ENCODE results near the gene CACNA2D4.

The CACNA2D4 gene

GRCh38 chr12:1857821-1858220 is 60.6 kb downstream of the CACNA2D4 start:
- no peaks in the 10 kb centered on the region for H3K36me3 ChIP-seq (ENCODE audit: insufficient read depth, low read length)
- no peak overlapping the region for H3K4me3 ChIP-seq (ENCODE audit: low read length)
- H3K4me2 ChIP-seq (ENCODE audit: low read length): no peak overlapping the region
- peaks cover 37% of the 10 kb centered on the region for H3K27me3 ChIP-seq (ENCODE audit: control insufficient read depth, insufficient read depth, low read length)
- no peaks in the 10 kb centered on the region for H3K4me1 ChIP-seq (ENCODE audit: control insufficient read depth, insufficient read depth, low read length)
- H3K9ac ChIP-seq (ENCODE audit: low read depth, low read length): no peak overlapping the region
- peaks cover 10% of the 10 kb centered on the region for H3K9me3 ChIP-seq (replicated peaks; ENCODE audit: low read length)

GRCh38 chr12:1857086-1857485 is 61.4 kb downstream of the CACNA2D4 start:
- H3K9ac ChIP-seq (ENCODE audit: low read depth, low read length): no peak overlapping the region
- H3K9me3 ChIP-seq (replicated peaks; ENCODE audit: low read length): peaks cover 10% of the 10 kb centered on the region
- peaks cover 37% of the 10 kb centered on the region for H3K27me3 ChIP-seq (ENCODE audit: control insufficient read depth, insufficient read depth, low read length)
- no peak overlapping the region for H3K4me3 ChIP-seq (ENCODE audit: low read length)
- H3K4me2 ChIP-seq (ENCODE audit: low read length): no peak overlapping the region
- H3K36me3 ChIP-seq (ENCODE audit: insufficient read depth, low read length): no peaks in the 10 kb centered on the region
- no peaks in the 10 kb centered on the region for H3K4me1 ChIP-seq (ENCODE audit: control insufficient read depth, insufficient read depth, low read length)

- Histone ChIP-seq H3K4me2 (ENCODE audit: low read length) (no peak overlapping the region), H3K4me3 (ENCODE audit: low read length) (no peak overlapping the region), H3K36me3 (ENCODE audit: insufficient read depth, low read length) (no peaks in the 10 kb centered on the region), H3K9me3 (replicated peaks; ENCODE audit: low read length) (peaks cover 10% of the 10 kb centered on the region), H3K4me1 (ENCODE audit: control insufficient read depth, insufficient read depth, low read length) (no peaks in the 10 kb centered on the region), H3K27me3 (ENCODE audit: control insufficient read depth, insufficient read depth, low read length) (peaks cover 32% of the 10 kb centered on the region), H3K9ac (ENCODE audit: low read depth, low read length) (no peak overlapping the region)
Measured at GRCh38 chr12:1855241-1855640, 63.2 kb downstream of the CACNA2D4 start.

GRCh38 chr12:1853716-1854115 is 64.7 kb downstream of the CACNA2D4 start:
- no peak overlapping the region for H3K4me2 ChIP-seq (ENCODE audit: low read length)
- H3K9ac ChIP-seq (ENCODE audit: low read depth, low read length): no peak overlapping the region
- H3K27me3 ChIP-seq (ENCODE audit: control insufficient read depth, insufficient read depth, low read length): peaks cover 34% of the 10 kb centered on the region
- H3K36me3 ChIP-seq (ENCODE audit: insufficient read depth, low read length): no peaks in the 10 kb centered on the region
- peaks cover 10% of the 10 kb centered on the region for H3K9me3 ChIP-seq (replicated peaks; ENCODE audit: low read length)
- no peak overlapping the region for H3K4me3 ChIP-seq (ENCODE audit: low read length)
- H3K4me1 ChIP-seq (ENCODE audit: control insufficient read depth, insufficient read depth, low read length): no peaks in the 10 kb centered on the region

GRCh38 chr12:1852076-1852475 is 66.4 kb downstream of the CACNA2D4 start:
- no peak overlapping the region for H3K9ac ChIP-seq (ENCODE audit: low read depth, low read length)
- H3K4me3 ChIP-seq (ENCODE audit: low read length): no peak overlapping the region
- no peak overlapping the region for H3K4me2 ChIP-seq (ENCODE audit: low read length)
- peaks cover 33% of the 10 kb centered on the region for H3K27me3 ChIP-seq (ENCODE audit: control insufficient read depth, insufficient read depth, low read length)
- peaks cover 10% of the 10 kb centered on the region for H3K9me3 ChIP-seq (replicated peaks; ENCODE audit: low read length)
- H3K36me3 ChIP-seq (ENCODE audit: insufficient read depth, low read length): no peaks in the 10 kb centered on the region
- H3K4me1 ChIP-seq (ENCODE audit: control insufficient read depth, insufficient read depth, low read length): no peaks in the 10 kb centered on the region

- H3K4me3 ChIP-seq (ENCODE audit: low read length): no peak overlapping the region
- no peaks in the 10 kb centered on the region for H3K4me1 ChIP-seq (ENCODE audit: control insufficient read depth, insufficient read depth, low read length)
- H3K4me2 ChIP-seq (ENCODE audit: low read length): no peak overlapping the region
- no peaks in the 10 kb centered on the region for H3K36me3 ChIP-seq (ENCODE audit: insufficient read depth, low read length)
- peaks cover 35% of the 10 kb centered on the region for H3K27me3 ChIP-seq (ENCODE audit: control insufficient read depth, insufficient read depth, low read length)
- no peak overlapping the region for H3K9ac ChIP-seq (ENCODE audit: low read depth, low read length)
- peaks cover 10% of the 10 kb centered on the region for H3K9me3 ChIP-seq (replicated peaks; ENCODE audit: low read length)
Measured at GRCh38 chr12:1851151-1851701, 67.2 kb downstream of the CACNA2D4 start.

GRCh38 chr12:1848745-1849144 is 69.7 kb downstream of the CACNA2D4 start:
- Histone ChIP-seq H3K4me3 (ENCODE audit: low read length) (no peak overlapping the region), H3K36me3 (ENCODE audit: insufficient read depth, low read length) (no peaks in the 10 kb centered on the region), H3K4me2 (ENCODE audit: low read length) (no peak overlapping the region), H3K4me1 (ENCODE audit: control insufficient read depth, insufficient read depth, low read length) (no peaks in the 10 kb centered on the region), H3K9ac (ENCODE audit: low read depth, low read length) (no peak overlapping the region), H3K27me3 (ENCODE audit: control insufficient read depth, insufficient read depth, low read length) (peaks cover 58% of the 10 kb centered on the region), H3K9me3 (replicated peaks; ENCODE audit: low read length) (no peaks in the 10 kb centered on the region)

- Histone ChIP-seq H3K4me1 (ENCODE audit: control insufficient read depth, insufficient read depth, low read length) (no peaks in the 10 kb centered on the region), H3K9ac (ENCODE audit: low read depth, low read length) (no peak overlapping the region), H3K36me3 (ENCODE audit: insufficient read depth, low read length) (no peaks in the 10 kb centered on the region), H3K9me3 (replicated peaks; ENCODE audit: low read length) (no peaks in the 10 kb centered on the region), H3K27me3 (ENCODE audit: control insufficient read depth, insufficient read depth, low read length) (peaks cover 64% of the 10 kb centered on the region), H3K4me3 (ENCODE audit: low read length) (no peak overlapping the region), H3K4me2 (ENCODE audit: low read length) (no peak overlapping the region)
Measured at GRCh38 chr12:1848146-1848545, 70.3 kb downstream of the CACNA2D4 start.

GRCh38 chr12:1847411-1847810 is 71.0 kb downstream of the CACNA2D4 start:
- Histone ChIP-seq H3K36me3 (ENCODE audit: insufficient read depth, low read length) (no peaks in the 10 kb centered on the region), H3K4me1 (ENCODE audit: control insufficient read depth, insufficient read depth, low read length) (no peaks in the 10 kb centered on the region), H3K4me2 (ENCODE audit: low read length) (no peak overlapping the region), H3K27me3 (ENCODE audit: control insufficient read depth, insufficient read depth, low read length) (peaks cover 65% of the 10 kb centered on the region), H3K4me3 (ENCODE audit: low read length) (no peak overlapping the region), H3K9ac (ENCODE audit: low read depth, low read length) (no peak overlapping the region), H3K9me3 (replicated peaks; ENCODE audit: low read length) (no peaks in the 10 kb centered on the region)

- Histone ChIP-seq H3K9ac (ENCODE audit: low read depth, low read length) (no peak overlapping the region), H3K27me3 (ENCODE audit: control insufficient read depth, insufficient read depth, low read length) (peaks cover 70% of the 10 kb centered on the region), H3K4me1 (ENCODE audit: control insufficient read depth, insufficient read depth, low read length) (no peaks in the 10 kb centered on the region), H3K4me3 (ENCODE audit: low read length) (no peak overlapping the region), H3K4me2 (ENCODE audit: low read length) (no peak overlapping the region), H3K9me3 (replicated peaks; ENCODE audit: low read length) (no peaks in the 10 kb centered on the region), H3K36me3 (ENCODE audit: insufficient read depth, low read length) (no peaks in the 10 kb centered on the region)
Measured at GRCh38 chr12:1846421-1847405, 71.7 kb downstream of the CACNA2D4 start.

GRCh38 chr12:1845886-1846285 is 72.6 kb downstream of the CACNA2D4 start:
- peaks cover 72% of the 10 kb centered on the region for H3K27me3 ChIP-seq (ENCODE audit: control insufficient read depth, insufficient read depth, low read length)
- no peak overlapping the region for H3K4me2 ChIP-seq (ENCODE audit: low read length)
- no peaks in the 10 kb centered on the region for H3K4me1 ChIP-seq (ENCODE audit: control insufficient read depth, insufficient read depth, low read length)
- H3K4me3 ChIP-seq (ENCODE audit: low read length): no peak overlapping the region
- H3K36me3 ChIP-seq (ENCODE audit: insufficient read depth, low read length): no peaks in the 10 kb centered on the region
- no peaks in the 10 kb centered on the region for H3K9me3 ChIP-seq (replicated peaks; ENCODE audit: low read length)
- no peak overlapping the region for H3K9ac ChIP-seq (ENCODE audit: low read depth, low read length)

All from skeletal muscle satellite cell (primary cell).